ENCODE measurements around the gene ENGASE. TPM values are rescaled to one million over a fixed set of nuclear protein-coding genes. Genes with fewer than 3 reads are reported as not detected.

The ENGASE gene
- total RNA-seq, 1 experiment from 2014 or later, result 34.5 TPM

DNA sequence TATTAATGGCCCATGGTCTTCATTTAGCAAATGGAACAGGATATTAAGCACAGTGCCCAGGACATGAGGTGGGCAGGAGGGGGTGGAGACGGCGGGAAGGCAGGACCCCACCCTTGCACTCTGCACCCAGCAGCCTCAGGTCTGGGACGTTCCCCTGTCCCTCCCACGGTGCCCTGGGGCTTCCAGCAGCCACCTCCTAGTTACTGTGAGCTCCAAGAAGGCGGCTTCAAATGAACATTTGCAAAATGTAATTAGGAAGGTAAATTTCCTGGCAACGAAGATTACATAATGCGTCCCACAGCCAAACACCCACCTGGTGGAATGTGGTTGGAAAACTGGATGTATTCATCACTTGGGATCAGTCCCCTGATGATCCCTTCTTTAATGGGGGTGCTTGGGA, 59.4 kb downstream of the ENGASE start:
- H3K27ac Mint-ChIP-seq (ENCODE audit: low read depth, unreplicated experiment), result no peak overlapping the region
- ChIA-PET POLR2A (no interaction called here), CTCF (no interaction called here)
- H3K4me3 Mint-ChIP-seq (ENCODE audit: unreplicated experiment), result no peak overlapping the region
- H3K27me3 Mint-ChIP-seq (ENCODE audit: insufficient read depth, unreplicated experiment), result peaks cover 89% of the 10 kb centered on the region
- no peaks in the 10 kb centered on the region for H3K9me3 Mint-ChIP-seq (ENCODE audit: unreplicated experiment)
- intact Hi-C loops (cut with micrococcal nuclease), result no loop called here
- no peak for DNase-seq (ENCODE audit: unreplicated experiment)
- H3K36me3 Mint-ChIP-seq (ENCODE audit: insufficient read depth, unreplicated experiment), result no peaks in the 10 kb centered on the region
- TF ChIP-seq, protein P1, sequence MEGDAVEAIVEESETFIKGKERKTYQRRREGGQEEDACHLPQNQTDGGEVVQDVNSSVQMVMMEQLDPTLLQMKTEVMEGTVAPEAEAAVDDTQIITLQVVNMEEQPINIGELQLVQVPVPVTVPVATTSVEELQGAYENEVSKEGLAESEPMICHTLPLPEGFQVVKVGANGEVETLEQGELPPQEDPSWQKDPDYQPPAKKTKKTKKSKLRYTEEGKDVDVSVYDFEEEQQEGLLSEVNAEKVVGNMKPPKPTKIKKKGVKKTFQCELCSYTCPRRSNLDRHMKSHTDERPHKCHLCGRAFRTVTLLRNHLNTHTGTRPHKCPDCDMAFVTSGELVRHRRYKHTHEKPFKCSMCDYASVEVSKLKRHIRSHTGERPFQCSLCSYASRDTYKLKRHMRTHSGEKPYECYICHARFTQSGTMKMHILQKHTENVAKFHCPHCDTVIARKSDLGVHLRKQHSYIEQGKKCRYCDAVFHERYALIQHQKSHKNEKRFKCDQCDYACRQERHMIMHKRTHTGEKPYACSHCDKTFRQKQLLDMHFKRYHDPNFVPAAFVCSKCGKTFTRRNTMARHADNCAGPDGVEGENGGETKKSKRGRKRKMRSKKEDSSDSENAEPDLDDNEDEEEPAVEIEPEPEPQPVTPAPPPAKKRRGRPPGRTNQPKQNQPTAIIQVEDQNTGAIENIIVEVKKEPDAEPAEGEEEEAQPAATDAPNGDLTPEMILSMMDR (IDR thresholded peaks at IDR 0.05; ENCODE audit: unreplicated experiment), result no peak
- no TSS peak for BruUV-seq (replicated peaks)
- H3K4me1 Mint-ChIP-seq (ENCODE audit: insufficient read depth, unreplicated experiment), result no peaks in the 10 kb centered on the region

DNA sequence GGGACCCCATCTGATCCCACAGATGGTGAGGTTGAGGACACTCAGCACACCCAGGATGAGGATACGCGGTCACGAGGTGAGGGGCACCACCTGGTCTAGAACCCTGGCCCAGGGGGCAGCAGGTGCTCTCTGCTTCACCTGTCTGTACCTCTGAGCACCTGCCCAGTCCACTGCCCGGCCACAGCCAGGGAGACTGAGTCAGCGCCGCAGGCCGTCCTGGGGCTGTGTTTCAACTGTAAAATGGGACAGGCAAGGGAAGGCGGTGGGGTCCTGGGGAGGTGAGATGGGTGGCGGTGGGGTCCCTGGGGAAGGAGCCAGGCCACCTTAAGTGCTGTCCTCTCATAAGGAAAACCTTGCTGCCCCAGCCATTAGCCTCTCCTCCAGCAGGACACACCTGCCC, 60.4 kb downstream of the ENGASE start:
- POLR2A ChIA-PET, result no interaction called here

DNA sequence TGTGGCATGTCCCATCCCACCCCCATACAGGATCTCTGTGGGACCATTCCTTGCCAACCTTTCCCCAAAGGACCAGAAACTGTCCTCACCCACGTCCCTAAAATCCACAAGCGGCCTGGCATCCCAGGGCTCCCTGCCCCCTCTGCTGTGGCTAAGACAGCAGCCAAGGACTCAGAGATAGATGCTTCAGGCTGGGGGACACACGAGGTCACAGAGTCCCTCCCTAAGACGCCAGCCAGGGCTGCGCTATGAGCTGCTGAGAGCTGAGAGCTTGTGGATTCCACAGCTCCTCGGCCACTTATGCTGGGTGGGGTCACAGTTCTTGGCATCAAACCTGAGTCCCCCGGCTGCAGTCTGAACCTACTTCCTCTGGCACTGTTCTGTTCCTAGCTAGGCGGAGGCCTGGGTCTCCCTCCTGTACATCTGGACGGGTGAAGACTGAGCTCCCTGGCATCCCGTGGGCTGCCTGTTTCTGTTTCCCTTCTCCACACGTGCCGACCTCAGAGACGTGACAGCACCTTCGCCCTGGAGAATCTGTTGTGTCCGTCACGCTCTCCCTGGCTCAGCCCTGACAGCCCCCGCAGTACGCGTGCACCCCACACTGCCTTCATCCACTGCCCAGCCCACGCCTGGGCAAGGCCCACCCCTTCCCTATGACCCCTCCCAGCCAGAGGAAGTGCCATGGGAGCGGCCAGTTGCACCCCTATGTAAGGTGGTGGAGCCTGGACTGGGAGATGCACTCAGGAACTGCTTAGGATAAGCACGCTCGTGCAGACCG, 61.2 kb downstream of the ENGASE start:
- TF ChIP-seq, protein P1 (IDR thresholded peaks at IDR 0.05; ENCODE audit: unreplicated experiment), result no peak
- no TSS peak for BruUV-seq (replicated peaks)
- CTCF ChIA-PET, result no interaction called here
- intact Hi-C loops (cut with micrococcal nuclease), result no loop called here
- POLR2A ChIA-PET, result no interaction called here
- Mint-ChIP-seq H3K27me3 (ENCODE audit: insufficient read depth, unreplicated experiment) (peaks cover 89% of the 10 kb centered on the region), H3K4me3 (ENCODE audit: unreplicated experiment) (no peak overlapping the region), H3K27ac (ENCODE audit: low read depth, unreplicated experiment) (no peak overlapping the region), H3K9me3 (ENCODE audit: unreplicated experiment) (no peaks in the 10 kb centered on the region), H3K4me1 (ENCODE audit: insufficient read depth, unreplicated experiment) (no peaks in the 10 kb centered on the region), H3K36me3 (ENCODE audit: insufficient read depth, unreplicated experiment) (no peaks in the 10 kb centered on the region)
- DNase-seq (ENCODE audit: unreplicated experiment), result no peak

More for the DNA sequence above, 60.4 kb downstream of the ENGASE start:
- peaks cover 89% of the 10 kb centered on the region for H3K27me3 Mint-ChIP-seq (ENCODE audit: insufficient read depth, unreplicated experiment)
- BruUV-seq (replicated peaks), result no TSS peak
- no peak for DNase-seq (ENCODE audit: unreplicated experiment)
- H3K27ac Mint-ChIP-seq (ENCODE audit: low read depth, unreplicated experiment), result no peak overlapping the region
- CTCF ChIA-PET, result interaction anchor here (0.6 kb wide), 1 partner anchor 78 kb away, joined by 6 read pairs; no protein-coding TSS in a partner anchor
- H3K4me3 Mint-ChIP-seq (ENCODE audit: unreplicated experiment), result no peak overlapping the region
- no peaks in the 10 kb centered on the region for H3K4me1 Mint-ChIP-seq (ENCODE audit: insufficient read depth, unreplicated experiment)
- no peaks in the 10 kb centered on the region for H3K9me3 Mint-ChIP-seq (ENCODE audit: unreplicated experiment)
- TF ChIP-seq, protein P1 (IDR thresholded peaks at IDR 0.05; ENCODE audit: unreplicated experiment), result no peak
- intact Hi-C loops (cut with micrococcal nuclease), result no loop called here
- H3K36me3 Mint-ChIP-seq (ENCODE audit: insufficient read depth, unreplicated experiment), result no peaks in the 10 kb centered on the region

Other genes with a start within 250 kb of the ENGASE start
- gene USP36, start 234.0 kb upstream of the ENGASE start, total RNA-seq (2022), result 118 and 119 TPM in 2 replicates
- 0.68 and 0.86 TPM in 2 replicates for gene CEP295NL, start 171.6 kb upstream of the ENGASE start, total RNA-seq (2022)
- gene TIMP2, start 149.4 kb upstream of the ENGASE start, total RNA-seq (2022), result 24.8 and 35.1 TPM in 2 replicates
- gene LGALS3BP, start 94.9 kb upstream of the ENGASE start, total RNA-seq (2022), result 56.7 and 58.0 TPM in 2 replicates
- gene CANT1, start 65.1 kb upstream of the ENGASE start, total RNA-seq (2022), result 62.5 and 65.1 TPM in 2 replicates
- gene C1QTNF1, start 50.7 kb upstream of the ENGASE start, total RNA-seq (2022), result 3.0 and 3.3 TPM in 2 replicates

Measured in MCF 10A (cell line).